Stimulated activated CD4-positive, alpha-beta T cell treated with anti-CD3 and anti-CD28 coated beads, Interleukin-1b, Interleukin-23, amount 100 ng/mL, for 48 hours (primary cell): ENCODE results near the gene AFTPH.

ENCODE experiments used
- DNase-seq: peaks from one replicate; pipeline ENCODE4 v3.0.0-alpha.2; 2020

The AFTPH gene

GRCh38 chr2:64637000-64637635, 113.0 kb downstream of the AFTPH start:
- DNase-seq: no peak

GRCh38 chr2:64637931-64638330, 113.8 kb downstream of the AFTPH start:
- DNase-seq: no peak

GRCh38 chr2:64638502-64639120, 114.5 kb downstream of the AFTPH start:
- DNase-seq: no peak

GRCh38 chr2:64639691-64640090, 115.6 kb downstream of the AFTPH start:
- DNase-seq: no peak

- DNase-seq: no peak
Observed at GRCh38 chr2:64640153-64641044, 116.3 kb downstream of the AFTPH start.

GRCh38 chr2:64641599-64641998, 117.5 kb downstream of the AFTPH start:
- no peak for DNase-seq
